NCI-H774 (cell line): ENCODE data around the gene LRRC47.
"Not testable (repeated sequence)": the region's sequence is repeated elsewhere in the genome, so short reads cannot be mapped to it uniquely, and the experiment has no call there.

Experiments used
- DNase-seq: peaks from one replicate; lab custom pipeline; 2025; lab: John Stamatoyannopoulos, UW

Gene LRRC47

DNA sequence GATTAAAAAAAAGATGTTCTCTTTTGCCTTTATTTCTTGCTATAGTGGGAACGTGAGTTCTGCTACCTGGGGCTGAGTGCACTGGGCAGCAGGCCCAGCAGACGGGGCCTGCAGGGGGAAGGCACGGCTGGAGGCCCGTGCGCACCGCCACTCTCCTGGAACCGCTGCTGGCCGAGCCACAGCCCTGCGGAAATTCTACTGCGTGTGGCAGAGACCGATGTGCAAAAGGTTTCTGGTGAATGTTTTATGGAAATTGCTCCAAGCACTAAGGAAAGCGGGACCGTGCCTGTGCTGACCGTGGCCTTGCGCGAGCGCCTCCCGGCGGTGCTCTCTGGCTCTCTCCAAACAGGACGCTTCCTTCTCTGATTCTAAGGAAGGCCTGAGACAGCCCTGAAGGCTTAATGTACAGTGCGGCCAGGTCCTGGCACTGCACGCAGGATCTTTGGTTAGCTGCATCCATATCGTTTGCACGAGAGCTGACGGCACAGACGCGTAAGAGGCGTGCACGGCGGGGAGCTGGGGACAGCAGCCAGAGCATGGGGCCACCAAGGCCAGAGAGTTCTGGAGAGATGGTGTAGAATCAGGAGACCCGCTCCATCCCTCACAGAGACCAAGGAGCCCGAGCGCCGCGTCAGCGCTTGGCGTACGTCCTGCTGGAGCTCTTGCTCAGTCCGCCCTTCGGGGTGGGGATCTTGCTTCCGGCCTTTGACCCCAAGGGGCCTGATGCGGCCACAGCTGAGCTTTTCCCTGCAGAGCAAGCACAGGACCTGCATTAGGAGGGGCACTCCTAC, 18.7 kb upstream of the LRRC47 start:
- no peak for DNase-seq

DNA sequence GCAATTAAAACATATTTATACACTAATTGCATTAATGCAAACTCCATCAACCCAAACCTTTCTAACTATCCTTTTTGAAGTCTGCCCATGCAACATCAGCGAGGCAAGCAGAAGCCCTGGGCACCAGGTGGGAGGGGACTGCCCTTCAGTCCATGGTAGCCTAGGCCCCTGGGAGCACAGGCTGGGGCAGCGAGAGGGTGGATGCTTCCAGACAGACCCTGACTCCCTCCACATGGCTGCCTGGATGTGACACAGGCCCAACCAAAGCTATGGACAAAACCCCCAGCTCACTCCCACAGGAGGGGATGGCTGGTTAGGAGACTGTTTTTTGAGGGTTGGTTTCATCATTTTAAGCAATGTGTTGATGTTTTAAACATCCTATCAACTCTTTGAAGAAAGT, 17.8 kb upstream of the LRRC47 start:
- DNase-seq: no peak

DNA sequence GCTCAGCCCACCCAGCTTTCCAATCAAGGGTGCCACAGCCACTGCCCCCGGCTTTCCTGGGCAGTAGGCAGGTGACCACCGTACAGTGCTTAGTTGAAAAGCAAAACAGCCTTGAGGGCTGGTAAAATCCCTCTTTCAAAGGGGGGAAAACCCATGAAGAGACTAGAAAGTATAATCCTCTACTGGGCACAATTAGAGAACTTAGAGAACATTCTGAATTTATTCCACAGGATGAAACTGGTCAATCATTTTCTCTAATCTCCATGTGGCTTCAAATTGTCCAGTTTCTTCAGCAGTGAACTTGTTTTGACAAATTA, 15.3 kb upstream of the LRRC47 start:
- no peak for DNase-seq

DNA sequence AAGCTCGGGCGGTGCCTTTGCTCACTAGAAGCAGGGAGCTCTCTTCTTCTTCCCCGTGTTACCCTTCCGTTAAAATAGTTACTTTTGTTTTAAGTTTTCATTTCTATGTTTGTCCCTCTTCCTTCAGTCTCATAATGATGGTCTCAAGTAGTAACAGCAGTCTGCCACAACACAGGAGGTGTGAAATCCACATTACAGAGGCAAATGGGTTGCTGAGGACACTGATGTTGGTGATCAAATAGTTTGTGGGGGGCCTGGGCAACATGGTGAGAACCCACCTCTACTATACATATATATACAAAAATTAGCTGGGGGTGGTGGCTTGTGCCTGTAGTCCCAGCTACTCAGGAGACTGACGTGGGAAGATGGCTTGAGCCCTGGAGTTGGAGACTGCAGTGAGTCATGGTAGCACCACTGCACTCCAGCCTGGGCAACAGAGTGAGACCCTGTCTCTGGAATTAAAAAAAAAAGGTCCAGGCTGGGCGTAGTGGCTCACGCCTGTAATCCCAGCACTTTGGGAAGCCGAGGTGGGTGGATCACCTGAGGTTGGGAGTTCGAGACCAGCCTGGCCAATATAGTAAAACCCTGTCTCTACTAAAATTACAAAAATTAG, 14.0 kb upstream of the LRRC47 start:
- not testable (repeated sequence) for DNase-seq

DNA sequence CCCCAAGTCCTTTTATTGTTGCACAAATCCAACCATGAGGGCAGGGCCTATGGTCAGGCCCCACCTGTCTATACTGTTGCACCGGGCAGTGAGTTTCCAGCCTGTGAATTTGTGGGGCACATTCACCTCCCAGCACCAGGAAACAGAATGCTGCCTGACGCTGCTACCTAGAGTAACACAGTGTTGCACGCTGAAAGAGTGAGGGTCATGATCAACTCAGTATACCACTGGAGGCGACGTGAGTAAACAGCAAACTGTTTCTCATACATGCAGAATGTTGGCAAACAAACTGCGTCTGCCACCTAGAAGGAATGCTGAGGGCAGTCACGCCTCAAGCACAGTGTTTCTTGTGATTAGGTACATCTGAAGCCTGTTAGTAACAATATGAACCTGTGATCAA, 13.4 kb upstream of the LRRC47 start:
- no peak for DNase-seq

DNA sequence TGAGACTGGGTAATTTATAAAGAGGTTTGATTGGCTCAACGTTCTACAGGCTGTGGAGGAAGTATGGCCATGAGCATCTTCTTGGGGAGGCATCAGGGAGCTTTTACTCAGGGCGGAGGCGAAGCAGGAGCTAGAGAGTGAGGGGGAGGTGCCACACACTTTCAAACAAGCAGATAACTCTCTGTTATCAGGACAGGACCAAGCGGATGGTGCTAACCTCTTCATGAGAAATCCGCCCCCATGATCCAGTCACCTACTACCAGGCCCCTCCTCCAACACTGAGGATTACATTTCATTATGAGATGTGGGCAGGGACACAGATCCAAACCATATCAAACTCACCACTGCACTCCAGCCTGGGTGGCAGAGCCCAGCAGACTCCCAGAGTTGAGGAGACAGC, 11.5 kb upstream of the LRRC47 start:
- DNase-seq: no peak

DNA sequence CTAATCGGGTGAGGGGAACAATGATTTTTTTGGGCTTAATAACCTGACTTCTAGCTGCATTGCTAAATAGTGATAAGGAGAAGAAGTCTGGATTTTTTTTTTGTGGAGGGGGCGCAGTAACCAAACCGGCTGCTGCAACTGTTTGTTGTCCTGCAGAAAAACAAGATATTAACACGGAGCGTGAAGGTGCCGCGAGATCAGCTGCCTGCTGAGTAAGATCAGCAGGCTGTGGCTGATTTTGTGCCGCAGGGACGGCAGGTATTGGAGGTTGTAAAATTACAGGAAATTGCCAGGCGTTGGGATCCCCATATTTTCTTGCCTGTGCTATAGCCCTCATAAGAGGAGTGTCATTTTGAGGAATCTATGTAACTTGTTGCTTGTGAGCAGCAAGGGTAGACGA, 8.7 kb upstream of the LRRC47 start:
- DNase-seq: no peak

DNA sequence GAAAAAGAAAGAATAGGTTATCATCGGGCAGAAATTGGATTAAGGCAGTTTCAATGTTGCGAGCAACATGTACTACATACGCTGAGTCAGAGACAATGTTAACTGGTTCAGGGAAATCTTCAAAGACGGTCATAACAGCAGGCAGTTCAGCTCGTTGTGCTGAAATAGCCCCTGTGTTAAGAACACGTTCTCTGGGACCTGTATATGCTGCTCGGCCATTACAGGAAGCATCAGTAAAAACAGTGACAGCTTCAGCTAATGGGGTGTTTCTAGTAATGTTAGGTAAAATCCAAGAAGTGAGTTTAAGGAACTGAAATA, 8.3 kb upstream of the LRRC47 start:
- not testable (repeated sequence) for DNase-seq

DNA sequence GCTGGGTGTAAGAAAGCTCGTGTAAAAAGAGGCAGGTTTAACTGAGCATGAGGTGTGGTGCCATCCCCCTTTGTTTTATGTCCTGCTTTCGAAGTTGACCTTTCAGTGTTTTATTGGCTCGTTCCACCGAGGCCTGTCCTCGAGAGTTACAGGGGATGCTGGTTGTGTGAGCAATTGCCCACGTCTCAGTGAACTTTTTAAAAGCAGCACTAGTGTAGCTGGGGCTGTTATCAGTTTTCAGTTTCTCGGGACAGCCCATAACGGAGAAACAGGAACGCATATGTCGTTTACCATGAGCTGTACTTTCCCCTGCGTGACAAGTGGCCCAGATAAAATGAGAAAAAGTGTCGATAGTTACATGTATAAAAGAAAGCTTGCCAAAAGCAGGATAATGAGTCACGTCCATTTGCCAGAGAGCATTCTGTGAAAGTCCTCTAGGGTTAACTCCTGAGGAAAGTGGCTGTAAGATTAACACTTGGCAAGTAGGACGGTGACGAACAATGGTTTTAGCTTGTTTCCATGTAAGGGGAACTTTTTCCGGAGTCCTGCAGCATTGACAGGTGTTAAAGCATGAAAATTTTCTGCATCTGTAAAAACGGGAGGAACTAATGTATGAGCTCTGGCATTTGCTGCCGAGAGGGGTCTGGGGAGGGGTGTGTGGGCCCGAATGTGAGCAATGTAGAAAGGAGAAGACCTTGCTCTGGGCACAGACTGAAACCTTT, 7.8 kb upstream of the LRRC47 start:
- no peak for DNase-seq

DNA sequence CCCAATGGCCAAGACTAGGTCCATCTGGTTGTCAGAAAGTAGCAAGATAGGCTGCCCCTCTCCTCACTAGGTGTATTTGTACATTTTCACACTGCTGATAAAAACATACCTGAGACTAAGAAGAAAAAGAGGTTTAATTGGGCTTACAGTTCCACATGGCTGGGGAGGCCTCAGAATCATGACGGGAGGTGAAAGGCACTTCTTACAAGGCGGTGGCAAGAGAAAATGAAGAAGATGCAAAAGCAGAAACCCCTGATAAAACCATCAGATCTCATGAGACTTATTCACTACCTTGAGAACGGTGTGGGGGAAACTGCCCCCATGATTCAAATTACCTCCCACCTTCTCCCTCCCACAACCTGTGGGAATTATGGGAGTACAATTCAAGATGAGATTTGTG, 4.5 kb upstream of the LRRC47 start:
- DNase-seq: not testable (repeated sequence)

DNA sequence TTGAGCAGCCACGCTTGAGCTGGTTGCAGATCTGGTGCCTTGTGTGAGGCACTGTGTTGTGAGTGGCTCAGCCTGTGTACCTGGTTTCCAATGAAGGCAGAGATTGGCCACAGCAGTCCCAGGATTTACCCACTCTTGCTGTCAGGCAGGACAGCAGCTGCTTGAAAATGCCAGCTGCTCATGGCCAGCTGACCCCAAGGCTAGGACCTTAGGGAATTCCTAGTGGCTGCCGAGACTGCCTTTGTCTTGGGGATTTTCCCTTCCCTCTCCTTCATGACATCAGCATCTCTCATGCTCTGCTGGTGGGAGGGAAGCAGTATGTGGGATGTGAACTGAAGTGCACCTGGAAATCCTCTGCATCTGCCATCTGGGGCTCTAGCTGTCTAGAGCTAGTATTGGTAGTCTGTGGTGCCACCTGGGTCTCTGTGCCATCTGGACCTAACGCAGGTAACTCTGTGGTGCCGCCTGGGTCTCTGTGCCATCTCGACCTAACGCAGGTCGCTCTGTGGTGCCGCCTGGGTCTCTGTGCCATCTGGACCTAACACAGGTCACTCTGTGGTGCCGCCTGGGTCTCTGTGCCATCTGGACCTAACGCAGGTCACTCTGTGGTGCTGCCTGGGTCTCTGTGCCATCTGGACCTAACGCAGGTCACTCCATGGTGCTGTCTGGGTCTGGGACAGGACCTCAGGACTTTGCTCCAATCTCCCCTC, 3.8 kb upstream of the LRRC47 start:
- DNase-seq: no peak

DNA sequence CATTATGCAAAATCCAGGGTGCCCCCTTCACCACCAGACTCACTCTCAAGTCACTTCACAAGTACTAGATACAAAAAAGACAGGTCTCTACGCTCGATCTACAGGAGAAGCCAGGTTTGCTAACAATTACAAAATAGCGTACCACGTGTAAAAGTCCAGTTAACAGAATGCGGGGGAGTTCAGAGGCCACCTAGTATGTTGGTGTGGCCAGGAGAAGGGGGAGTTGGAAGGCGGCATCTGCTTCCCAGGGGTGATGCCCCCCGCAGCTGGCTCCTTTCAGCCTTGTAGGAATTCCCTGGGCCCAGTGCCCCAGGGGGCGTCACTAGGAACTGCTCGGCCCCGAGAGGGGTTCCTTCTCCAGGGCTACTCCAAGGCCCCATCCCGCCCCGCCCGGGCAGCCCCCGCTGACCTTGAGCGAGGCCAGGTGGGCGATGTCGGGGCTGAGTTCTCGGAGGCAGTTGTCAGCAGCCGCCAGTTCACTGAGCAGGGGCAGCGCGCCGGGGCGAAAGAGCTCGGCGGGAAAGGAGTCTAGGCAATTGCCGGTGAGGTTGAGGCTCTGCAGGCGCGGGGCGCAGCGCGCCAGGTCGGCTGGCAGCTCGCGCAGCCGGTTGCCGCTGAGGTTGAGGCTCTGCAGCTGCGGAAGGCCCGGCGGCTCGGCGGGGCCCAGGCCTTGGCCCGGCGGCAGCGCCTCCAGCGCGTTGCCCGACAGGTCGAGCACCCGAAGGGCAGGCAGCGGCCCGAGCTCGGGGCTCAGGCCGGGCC, 664 bp downstream of the LRRC47 start:
- no peak for DNase-seq

DNA sequence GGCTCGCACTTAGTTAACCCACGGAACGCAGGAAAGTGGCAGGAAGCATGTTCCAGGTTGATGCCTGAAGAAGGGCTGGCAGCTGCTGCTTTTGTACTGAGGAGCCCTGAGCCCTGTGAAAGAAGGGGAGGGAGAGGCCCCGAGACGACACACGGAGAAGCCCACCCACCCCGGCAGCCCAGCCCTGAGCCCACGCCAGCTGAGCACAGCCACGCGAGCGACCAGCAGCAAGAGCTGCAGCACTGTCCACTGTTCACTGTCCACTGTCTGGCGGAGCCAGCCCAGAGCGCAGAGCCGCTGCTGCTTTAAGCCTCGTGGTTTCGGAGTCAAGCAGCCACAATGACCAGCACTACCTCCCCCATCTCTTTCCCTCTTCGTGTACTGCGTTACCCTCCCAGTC, 5.3 kb downstream of the LRRC47 start:
- no peak for DNase-seq

DNA sequence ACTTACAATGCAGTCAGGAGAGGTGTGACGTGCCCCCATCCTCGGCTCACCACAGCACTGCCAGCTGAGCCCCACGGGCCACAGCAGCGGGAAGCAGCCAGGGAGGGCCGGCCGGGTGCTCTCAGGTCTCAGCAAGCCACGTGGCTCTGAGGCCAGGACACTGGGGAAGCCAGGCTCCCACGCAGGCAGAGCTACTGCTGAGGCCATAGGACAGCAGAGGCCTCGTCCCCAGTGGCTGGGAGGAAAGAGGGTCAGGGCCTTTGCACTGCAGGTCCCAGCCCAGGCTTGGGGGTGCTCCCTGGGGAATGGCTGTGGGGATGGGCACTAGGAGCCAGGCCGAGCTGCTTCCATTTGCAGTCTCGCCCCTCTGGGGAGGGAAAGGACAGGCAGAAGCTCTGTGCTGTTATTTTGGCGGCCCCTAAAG, 5.8 kb downstream of the LRRC47 start:
- DNase-seq: no peak

DNA sequence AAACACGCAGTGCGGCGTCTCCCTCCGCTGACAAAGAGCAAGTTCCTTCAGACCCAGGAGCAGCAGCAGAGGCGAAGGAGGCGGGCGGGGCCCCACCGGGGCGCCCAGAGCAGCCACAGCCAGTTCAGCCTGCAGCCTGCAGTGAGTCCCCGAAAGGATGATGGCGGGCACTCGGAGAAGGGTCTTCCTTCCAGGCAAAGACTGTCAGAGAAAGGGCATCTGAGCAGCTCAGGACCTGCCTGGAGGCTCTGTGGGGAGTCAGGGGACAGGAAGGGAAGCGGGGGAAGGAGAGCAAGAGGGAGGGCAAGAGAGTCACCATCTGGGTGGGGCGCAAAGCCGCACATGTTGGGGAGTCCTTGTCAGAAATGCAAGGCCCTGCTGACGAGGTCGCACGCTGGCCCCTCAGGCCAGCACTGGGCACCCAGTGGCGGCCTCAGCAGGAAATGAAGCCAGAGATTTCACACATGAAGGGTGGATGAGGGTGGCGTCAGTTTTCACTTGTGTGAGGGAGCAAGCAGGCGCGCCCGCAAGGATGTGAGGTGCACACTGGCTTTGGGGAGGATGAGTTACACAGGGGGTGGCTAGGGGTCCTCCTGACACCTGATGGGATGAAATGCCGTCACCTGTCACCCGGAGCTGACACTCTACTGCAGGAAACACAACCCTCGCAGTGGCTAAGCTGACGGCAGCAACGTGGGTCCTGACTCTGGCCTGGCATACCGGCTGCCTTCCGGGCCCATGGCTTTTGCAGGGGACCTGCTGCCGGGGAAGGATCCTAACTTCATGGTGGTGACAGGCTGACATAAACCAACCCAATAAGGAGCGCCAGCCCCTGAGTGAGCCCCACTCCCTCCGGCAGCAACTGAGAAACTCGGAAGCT, 6.6 kb downstream of the LRRC47 start:
- DNase-seq: no peak

DNA sequence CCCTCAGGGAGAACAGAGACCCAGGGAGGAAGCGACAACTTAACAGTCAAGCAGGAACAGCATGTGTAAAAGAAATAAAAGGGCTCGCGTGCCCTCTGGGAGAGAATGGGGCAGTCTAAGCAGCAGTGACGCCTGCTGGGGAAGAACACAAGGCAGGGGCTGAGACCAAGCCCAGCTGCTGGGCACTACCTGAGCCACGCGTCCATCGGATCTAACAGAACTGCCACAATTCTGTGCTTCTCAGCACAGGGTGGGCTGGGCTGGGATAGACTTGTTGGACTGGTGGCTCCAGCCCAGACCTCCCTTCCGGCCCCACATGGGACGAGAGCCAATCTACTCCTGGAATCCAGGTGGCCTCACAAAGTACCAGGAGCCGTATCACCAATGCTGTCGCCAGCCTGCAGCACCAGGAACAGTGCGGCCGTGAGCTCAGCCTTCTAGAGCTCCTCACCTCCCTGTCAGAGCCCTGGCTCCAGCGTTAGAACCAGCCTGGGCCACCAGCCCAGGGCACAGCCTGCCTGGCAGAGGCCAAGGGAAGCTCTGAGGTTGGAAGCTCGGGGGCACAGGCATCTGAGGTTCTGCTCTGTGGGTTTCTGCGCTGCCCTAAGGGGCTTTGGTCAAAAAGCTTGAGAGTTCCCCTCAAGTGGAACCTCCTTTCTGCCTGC, 7.4 kb downstream of the LRRC47 start:
- DNase-seq: no peak

DNA sequence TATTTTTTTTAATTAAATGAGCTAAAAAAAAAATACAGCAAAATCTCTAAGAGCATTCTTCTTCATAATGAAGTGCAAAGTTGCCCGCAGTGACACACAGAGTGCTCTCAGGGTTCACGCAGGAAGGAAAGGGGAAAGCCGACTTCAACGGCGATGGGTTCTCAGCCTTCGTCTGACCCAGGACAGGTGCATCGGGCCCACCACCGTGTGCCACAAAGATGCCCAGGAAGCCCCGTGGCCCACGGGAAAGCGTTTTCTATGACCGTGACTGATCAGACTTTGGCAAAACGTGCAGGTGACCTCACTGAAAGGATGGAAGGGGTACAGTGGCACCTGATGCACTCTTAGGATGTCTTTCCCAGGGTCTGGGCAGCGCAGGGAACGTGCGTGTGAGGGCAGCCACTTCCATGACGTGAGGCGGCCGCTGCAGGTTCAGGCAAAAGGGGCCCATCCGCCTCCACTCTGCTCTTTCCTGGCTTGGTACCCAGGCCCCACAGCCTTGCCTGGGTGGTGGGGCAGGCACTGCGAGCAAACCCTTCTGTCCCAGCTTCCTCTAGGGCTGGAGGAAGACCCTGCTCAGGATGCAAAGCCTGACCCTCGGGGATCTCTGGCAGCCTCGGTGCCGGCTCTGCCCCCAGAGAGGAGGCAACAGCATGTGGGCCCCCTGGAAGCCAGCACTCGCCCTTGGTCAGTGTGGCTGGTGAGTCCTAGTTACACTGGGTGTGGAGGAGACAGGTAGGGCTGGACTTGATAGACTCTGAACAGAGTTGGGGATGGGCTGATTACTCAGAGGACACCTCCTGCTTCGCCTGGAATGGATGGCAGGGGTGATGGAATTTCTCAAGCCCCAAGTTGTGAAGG, 8.3 kb downstream of the LRRC47 start:
- no peak for DNase-seq

DNA sequence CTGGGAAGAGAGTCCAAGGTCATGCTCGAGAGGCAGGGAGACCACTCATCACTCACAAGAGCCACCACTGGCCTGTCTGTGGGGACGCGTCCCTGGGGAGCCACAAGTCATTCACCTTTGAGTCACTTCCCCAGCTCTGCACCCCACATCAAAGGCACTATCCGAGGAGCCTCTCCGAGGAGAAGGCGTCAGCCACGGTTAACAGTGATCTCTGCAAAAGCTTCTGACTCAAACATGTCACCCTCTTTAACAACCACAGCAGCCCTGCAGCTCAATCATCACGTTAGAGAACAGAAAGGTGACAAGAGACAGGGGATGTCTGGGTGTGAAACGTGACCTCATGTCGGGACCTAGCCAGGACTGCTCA, 9.0 kb downstream of the LRRC47 start:
- no peak for DNase-seq

DNA sequence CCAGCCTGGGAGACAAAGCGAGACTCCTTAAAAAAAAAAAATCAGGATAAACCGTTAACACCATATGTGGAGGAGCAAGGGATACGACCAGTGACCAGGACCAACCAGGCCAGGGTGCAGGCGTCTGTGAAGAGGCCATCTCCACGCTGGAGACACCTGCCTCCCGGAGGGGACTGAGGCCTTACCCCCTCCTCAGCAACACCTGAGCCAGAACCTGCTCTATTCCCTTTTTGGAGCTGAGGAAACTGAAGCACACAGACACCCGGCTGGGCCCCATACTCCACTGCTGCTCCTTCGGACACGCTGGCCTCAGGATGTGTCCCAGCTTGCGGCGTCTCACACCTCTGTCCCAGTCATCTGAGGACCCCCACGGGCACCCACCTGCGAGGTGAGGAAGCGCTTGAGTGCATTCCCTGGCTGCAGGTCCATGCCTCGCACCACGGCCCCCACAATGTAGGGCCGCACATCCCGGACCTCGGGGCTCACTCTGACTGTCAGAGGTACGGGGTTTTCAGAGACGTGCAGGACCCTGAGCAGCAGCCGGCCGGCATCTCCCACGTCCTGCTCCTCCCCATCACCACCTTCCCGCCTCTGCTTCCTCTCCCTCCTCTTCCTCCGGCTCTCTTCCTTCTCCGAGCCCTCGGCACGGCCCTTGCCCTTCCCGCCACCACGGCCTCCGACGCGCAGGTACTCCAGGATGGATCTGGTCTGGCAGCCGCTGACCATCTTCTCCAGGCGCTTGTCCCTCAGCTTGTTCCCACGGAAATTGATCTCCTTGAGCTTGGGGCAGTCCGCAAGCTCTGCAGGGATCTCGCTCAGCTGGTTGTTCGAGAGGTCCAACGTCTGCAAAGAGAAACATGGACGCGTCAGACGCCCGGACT, 9.6 kb downstream of the LRRC47 start:
- DNase-seq: no peak
